ENCODE measurements around the gene MPPED1.

MPPED1 gene

GRCh38 chr22:43449831-43450225 lies 38.0 kb downstream of the MPPED1 start:
- no peaks in the 10 kb centered on the region for H3K36me3 ChIP-seq (ENCODE audit: insufficient read depth, low read length)
- no peak overlapping the region for H3K4me2 ChIP-seq (ENCODE audit: low read depth, low read length, poor library complexity, severe bottlenecking)
- no peaks in the 10 kb centered on the region for H3K27me3 ChIP-seq (ENCODE audit: insufficient read depth, low read length, poor library complexity, severe bottlenecking)
- no peaks in the 10 kb centered on the region for H3K4me1 ChIP-seq (ENCODE audit: insufficient read depth, low read length, poor library complexity, severe bottlenecking)
- no peaks in the 10 kb centered on the region for H4K20me1 ChIP-seq (ENCODE audit: insufficient read depth, low read length, poor library complexity, severe bottlenecking)
- H2AFZ ChIP-seq (ENCODE audit: low read length) = no peak overlapping the region
- H3K79me2 ChIP-seq (ENCODE audit: insufficient read depth, low read length) = no peaks in the 10 kb centered on the region
- TF ChIP-seq CTCF (conservative IDR thresholded peaks at IDR 0.05; ENCODE audit: low read length) = no peak
- H3F3A ChIP-seq (ENCODE audit: low read depth) = no peaks in the 10 kb centered on the region
- H3K9ac ChIP-seq (ENCODE audit: low read depth, low read length, poor library complexity, severe bottlenecking) = no peak overlapping the region
- H3K9me2 ChIP-seq (replicated peaks; ENCODE audit: low read depth, low read length) = no peaks in the 10 kb centered on the region
- no peak overlapping the region for H3K4me3 ChIP-seq (ENCODE audit: low read length, poor library complexity, severe bottlenecking)
- no peaks in the 10 kb centered on the region for H3K9me3 ChIP-seq (ENCODE audit: insufficient read depth, low read depth, low read length)

GRCh38 chr22:43451371-43452050 lies 39.7 kb downstream of the MPPED1 start:
- H4K20me1 ChIP-seq (ENCODE audit: insufficient read depth, low read length, poor library complexity, severe bottlenecking) = no peaks in the 10 kb centered on the region
- TF ChIP-seq CTCF (conservative IDR thresholded peaks at IDR 0.05; ENCODE audit: low read length) (no peak), EZH2phosphoT487 (IDR thresholded peaks at IDR 0.05; ENCODE audit: borderline replicate concordance) (no peak)
- H3K9me2 ChIP-seq (replicated peaks; ENCODE audit: low read depth, low read length) = no peaks in the 10 kb centered on the region
- no peaks in the 10 kb centered on the region for H3K79me2 ChIP-seq (ENCODE audit: insufficient read depth, low read length)
- no peaks in the 10 kb centered on the region for H3K36me3 ChIP-seq (ENCODE audit: insufficient read depth, low read length)
- H3K4me3 ChIP-seq (ENCODE audit: low read length, poor library complexity, severe bottlenecking) = no peak overlapping the region
- H3K4me2 ChIP-seq (ENCODE audit: low read depth, low read length, poor library complexity, severe bottlenecking) = no peak overlapping the region
- no peaks in the 10 kb centered on the region for H3K27me3 ChIP-seq (ENCODE audit: insufficient read depth, low read length, poor library complexity, severe bottlenecking)
- no peaks in the 10 kb centered on the region for H3K9me3 ChIP-seq (ENCODE audit: insufficient read depth, low read depth, low read length)
- H3K4me1 ChIP-seq (ENCODE audit: insufficient read depth, low read length, poor library complexity, severe bottlenecking) = no peaks in the 10 kb centered on the region
- H3K9ac ChIP-seq (ENCODE audit: low read depth, low read length, poor library complexity, severe bottlenecking) = no peak overlapping the region
- H2AFZ ChIP-seq (ENCODE audit: low read length) = no peak overlapping the region
- H3F3A ChIP-seq (ENCODE audit: low read depth) = no peaks in the 10 kb centered on the region

- H3K9me2 ChIP-seq (replicated peaks; ENCODE audit: low read depth, low read length) = no peaks in the 10 kb centered on the region
- H3K4me3 ChIP-seq (ENCODE audit: low read length, poor library complexity, severe bottlenecking) = no peak overlapping the region
- no peak overlapping the region for H3K4me2 ChIP-seq (ENCODE audit: low read depth, low read length, poor library complexity, severe bottlenecking)
- H3F3A ChIP-seq (ENCODE audit: low read depth) = no peaks in the 10 kb centered on the region
- H3K9ac ChIP-seq (ENCODE audit: low read depth, low read length, poor library complexity, severe bottlenecking) = no peak overlapping the region
- H3K36me3 ChIP-seq (ENCODE audit: insufficient read depth, low read length) = no peaks in the 10 kb centered on the region
- no peak for TF ChIP-seq CTCF (conservative IDR thresholded peaks at IDR 0.05; ENCODE audit: low read length)
- TF ChIP-seq EZH2phosphoT487 (IDR thresholded peaks at IDR 0.05; ENCODE audit: borderline replicate concordance) = no peak
- no peaks in the 10 kb centered on the region for H3K27me3 ChIP-seq (ENCODE audit: insufficient read depth, low read length, poor library complexity, severe bottlenecking)
- no peaks in the 10 kb centered on the region for H3K4me1 ChIP-seq (ENCODE audit: insufficient read depth, low read length, poor library complexity, severe bottlenecking)
- H3K9me3 ChIP-seq (ENCODE audit: insufficient read depth, low read depth, low read length) = no peaks in the 10 kb centered on the region
- H3K79me2 ChIP-seq (ENCODE audit: insufficient read depth, low read length) = no peaks in the 10 kb centered on the region
- no peak overlapping the region for H2AFZ ChIP-seq (ENCODE audit: low read length)
- H4K20me1 ChIP-seq (ENCODE audit: insufficient read depth, low read length, poor library complexity, severe bottlenecking) = no peaks in the 10 kb centered on the region
Observed at GRCh38 chr22:43455846-43456245, 44.0 kb downstream of the MPPED1 start.

All from Loucy (cell line).